Right lobe of liver (tissue), 6 donors: Measurements from ENCODE around the gene ROR2. TPM values are rescaled to one million over a fixed set of nuclear protein-coding genes. Genes with fewer than 3 reads are reported as not detected.

ENCODE experiments used
- ATAC-seq, 4 donors: fragments of 200-7000 bp; cut with Tn5 transposase; one replicate each; pipeline ENCODE4 v1.9.1; 2020; ENCODE audit warnings: mild to moderate bottlenecking in 4 of 4, moderate library complexity in 4 of 4
- DNase-seq, 3 donors: peaks; one replicate each; pipeline ENCODE4 v3.0.0-alpha.2; 2020
- H3K27ac ChIP-seq, 3 donors: fragments of 200-600 bp; one replicate each; pipeline ENCODE4 v1.8.0; 2022
- H3K27me3 ChIP-seq, 2 donors: fragments of 200-600 bp; one replicate each; pipeline ENCODE4 v1.8.0; 2022
- H3K36me3 ChIP-seq, 4 donors: fragments of 200-600 bp; sonication (generic) in 1 of 4; one replicate each; pipeline versions ENCODE4 v1.5.1 to v1.8.0; 2017 to 2022; ENCODE audit warnings: control low read depth in 1 of 4
- H3K4me1 ChIP-seq, 4 donors: fragments of 200-600 bp; sonication (generic) in 1 of 4; one replicate each; pipeline versions ENCODE4 v1.5.1 to v1.8.0; 2017 to 2022; ENCODE audit warnings: control low read depth in 1 of 4
- H3K4me3 ChIP-seq, 3 donors: fragments of 200-600 bp; one replicate each; pipeline ENCODE4 v1.8.0; 2022
- H3K9me3 ChIP-seq, 4 donors: fragments of 200-600 bp; sonication (generic) in 1 of 4; one replicate each; pipeline versions ENCODE4 v1.5.1 to v1.8.0; 2017 to 2022; ENCODE audit warnings: control low read depth in 1 of 4
- CTCF ChIP-seq, 4 donors: fragments of 200-600 bp in 3 of 4; fragments of 450-650 bp in 1 of 4; IDR thresholded peaks; one replicate each; pipeline versions ENCODE4 v1.5.1 to v1.8.0; 2016 to 2022; ENCODE audit warnings: antibody characterized with exemption in 4 of 4, mild to moderate bottlenecking in 2 of 4
- POLR2A ChIP-seq: fragments of 450-650 bp; IDR thresholded peaks from one replicate; pipeline ENCODE4 v1.6.1; 2017; ENCODE audit warnings: antibody characterized with exemption, mild to moderate bottlenecking
- WGBS: methylation state at CpG from one replicate; pipeline ENCODE4 v1.1.6; 2018; ENCODE audit warnings: low coverage, low lambda C conversion rate; ENCODE audit not compliant: insufficient coverage; ENCODE audit errors: missing lambda C conversion rate; 5-methylcytosine and 5-hydroxymethylcytosine counted together
- intact Hi-C, 2 donors: fragments of 100-400 bp; cut with DNase I; formaldehyde crosslinking; loops; one replicate each; pipeline versions ENCODE4 v1.11.2 to v1.14.1; 2022
- total RNA-seq, 6 experiments: library from RNA; depleted of rRNA in 2 of 6; stranded (reverse); fragments of >200 nt in 2 of 6; fragmentation: NEBNext Ultra II Directional in 3 of 6; extraction: Animal tissue kit (Norgen Biotek cat#: 25700) in 3 of 6; gene quantifications; one replicate each; pipeline versions ENCODE4 v1.1.0 to v1.2.4, GENCODE V29; 2016 to 2023
- donor health status: DM: no; HTN: yes; CAD: no.
- donor health status: DM: no; HTN: no; CAD: no.
- donor health status: DM: no; HTN: no; CAD: no.
- donor health status: DM: no; HTN: yes; CAD: no.
- donor health status: DM: no; HTN: yes; CAD: no.

Gene ROR2
- total RNA-seq, 6 experiments from 2014 or later = 0.12 to 1.2 (median 0.49) TPM; not detected in 1

- ATAC-seq = no peak
- Histone ChIP-seq H3K36me3 (no peaks in the 10 kb centered on the region), H3K4me1 (no peaks in the 10 kb centered on the region), H3K27ac (no peak overlapping the region), H3K4me3 (no peak overlapping the region), H3K27me3 (no peaks in the 10 kb centered on the region), H3K9me3 (no peaks in the 10 kb centered on the region)
- no peak for DNase-seq
- intact Hi-C loops = no loop called here
- WGBS = 20% methylated on average over 1 of the region's 1 CpG
- TF ChIP-seq CTCF (IDR thresholded peaks at IDR 0.05) (no peak), POLR2A (no peak)
These were observed 55.5 kb downstream of the ROR2 start for GRCh38 chr9:91894536-91894935.

- H3K36me3 ChIP-seq = no peaks in the 10 kb centered on the region
- TF ChIP-seq POLR2A = no peak
- TF ChIP-seq CTCF (IDR thresholded peaks at IDR 0.05) = no peak
- DNase-seq (no peak), ATAC-seq (no peak)
- 41% methylated on average over 4 of the region's 4 CpGs for WGBS
- no peaks in the 10 kb centered on the region for H3K27me3 ChIP-seq
- no peaks in the 10 kb centered on the region for H3K9me3 ChIP-seq
- H3K27ac ChIP-seq = no peak overlapping the region
- intact Hi-C loops = no loop called here
- no peaks in the 10 kb centered on the region for H3K4me1 ChIP-seq
- no peak overlapping the region for H3K4me3 ChIP-seq
These were observed 56.0 kb downstream of the ROR2 start for GRCh38 chr9:91894023-91894422.

- WGBS = 83% methylated on average over 3 of the region's 6 CpGs
- H3K4me1 ChIP-seq = no peaks in the 10 kb centered on the region
- TF ChIP-seq CTCF (IDR thresholded peaks at IDR 0.05) = no peak
- no peak for TF ChIP-seq POLR2A
- intact Hi-C loops = no loop called here
- DNase-seq = no peak
- no peak for ATAC-seq
- H3K36me3 ChIP-seq = no peaks in the 10 kb centered on the region
- H3K9me3 ChIP-seq = no peaks in the 10 kb centered on the region
- no peaks in the 10 kb centered on the region for H3K27me3 ChIP-seq
- no peak overlapping the region for H3K4me3 ChIP-seq
- no peak overlapping the region for H3K27ac ChIP-seq
These were observed 58.1 kb downstream of the ROR2 start for GRCh38 chr9:91891915-91892314.

- intact Hi-C loops = no loop called here
- H3K27me3 ChIP-seq = no peaks in the 10 kb centered on the region
- no peak overlapping the region for H3K4me3 ChIP-seq
- H3K36me3 ChIP-seq = no peaks in the 10 kb centered on the region
- TF ChIP-seq POLR2A = no peak
- no peak for TF ChIP-seq CTCF (IDR thresholded peaks at IDR 0.05)
- H3K9me3 ChIP-seq = no peaks in the 10 kb centered on the region
- H3K27ac ChIP-seq = no peak overlapping the region
- no peak for ATAC-seq
- DNase-seq = no peak
- 75% methylated on average over 3 of the region's 3 CpGs for WGBS
- H3K4me1 ChIP-seq = no peaks in the 10 kb centered on the region
These were observed 59.4 kb downstream of the ROR2 start for GRCh38 chr9:91890662-91891061.
